Tibial artery (tissue), 4 donors: ENCODE results near the gene TPK1.

Experiments
- DNase-seq, 2 donors: peaks; one replicate each; pipeline ENCODE4 v3.0.0-alpha.2; 2019
- H3K27ac ChIP-seq, 2 donors: fragments of 200-600 bp; sonication (generic) in 1 of 2; 1 replicate in 1 of 2; 2 replicates in 1 of 2; pipeline ENCODE4 v1.5.1; 2018 to 2019; ENCODE audit warnings: mild to moderate bottlenecking in 1 of 2
- H3K27me3 ChIP-seq, 2 donors: fragments of 200-600 bp; sonication (generic) in 1 of 2; one replicate each; pipeline versions ENCODE4 v1.5.1 to v1.6.0; 2016 to 2019
- H3K36me3 ChIP-seq, 3 donors: fragments of 200-600 bp; sonication (generic) in 2 of 3; one replicate each; pipeline ENCODE4 v1.5.1; 2016 to 2019; ENCODE audit warnings: mild to moderate bottlenecking in 2 of 3
- H3K4me1 ChIP-seq, 4 donors: fragments of 200-600 bp; sonication (generic) in 2 of 4; 1 replicate in 3 of 4; 2 replicates in 1 of 4; pipeline ENCODE4 v1.5.1; 2016 to 2019
- H3K4me3 ChIP-seq, 2 donors: fragments of 200-600 bp; sonication (generic) in 1 of 2; 1 replicate in 1 of 2; 2 replicates in 1 of 2; pipeline ENCODE4 v1.5.1; 2018 to 2019; ENCODE audit warnings: mild to moderate bottlenecking in 2 of 2
- H3K9me3 ChIP-seq, 3 donors: fragments of 200-600 bp; sonication (generic) in 1 of 3; one replicate each; pipeline ENCODE4 v1.5.1; 2016 to 2019
- CTCF ChIP-seq, 2 experiments: fragments of 200-600 bp in 1 of 2; fragments of 450-650 bp in 1 of 2; IDR thresholded peaks; one replicate each; pipeline ENCODE4 v1.5.1; 2017 to 2019; ENCODE audit warnings: antibody characterized with exemption in 2 of 2, mild to moderate bottlenecking in 1 of 2, moderate library complexity in 1 of 2
- intact Hi-C: fragments of 100-400 bp; cut with DNase I; formaldehyde crosslinking; loops from one replicate; pipeline ENCODE4 v1.15.0; 2023; ENCODE audit warnings: low total_unique reads

TPK1 gene

GRCh38 chr7:144709066-144709465 is 126.8 kb downstream of the TPK1 start:
- Histone ChIP-seq H3K4me1 (no peaks in the 10 kb centered on the region), H3K9me3 (no peaks in the 10 kb centered on the region), H3K27me3 (no peaks in the 10 kb centered on the region), H3K36me3 (no peaks in the 10 kb centered on the region), H3K27ac (no peak overlapping the region), H3K4me3 (no peak overlapping the region)
- intact Hi-C loops: no loop called here
- no peak for TF ChIP-seq CTCF (IDR thresholded peaks at IDR 0.05)
- no peak for DNase-seq

GRCh38 chr7:144691240-144691639 is 144.6 kb downstream of the TPK1 start:
- no peaks in the 10 kb centered on the region for H3K36me3 ChIP-seq
- H3K4me1 ChIP-seq: no peaks in the 10 kb centered on the region
- no peak overlapping the region for H3K27ac ChIP-seq
- H3K4me3 ChIP-seq: no peak overlapping the region
- no peaks in the 10 kb centered on the region for H3K9me3 ChIP-seq
- intact Hi-C loops: no loop called here
- no peak for DNase-seq
- TF ChIP-seq CTCF (IDR thresholded peaks at IDR 0.05): no peak
- no peaks in the 10 kb centered on the region for H3K27me3 ChIP-seq

- H3K9me3 ChIP-seq: no peaks in the 10 kb centered on the region
- DNase-seq: no peak
- H3K27me3 ChIP-seq: no peaks in the 10 kb centered on the region
- H3K4me3 ChIP-seq: no peak overlapping the region
- H3K4me1 ChIP-seq: no peaks in the 10 kb centered on the region
- no peak overlapping the region for H3K27ac ChIP-seq
- TF ChIP-seq CTCF (IDR thresholded peaks at IDR 0.05): no peak
- intact Hi-C loops: no loop called here
- H3K36me3 ChIP-seq: no peaks in the 10 kb centered on the region
Measured at GRCh38 chr7:144682581-144683280, 153.1 kb downstream of the TPK1 start.

GRCh38 chr7:144676492-144676891 is 159.4 kb downstream of the TPK1 start:
- H3K27ac ChIP-seq: no peak overlapping the region
- TF ChIP-seq CTCF (IDR thresholded peaks at IDR 0.05): no peak
- no peak overlapping the region for H3K4me3 ChIP-seq
- no peaks in the 10 kb centered on the region for H3K9me3 ChIP-seq
- H3K27me3 ChIP-seq: no peaks in the 10 kb centered on the region
- intact Hi-C loops: no loop called here
- H3K4me1 ChIP-seq: no peaks in the 10 kb centered on the region
- DNase-seq: no peak
- no peaks in the 10 kb centered on the region for H3K36me3 ChIP-seq

GRCh38 chr7:144674550-144674949 is 161.3 kb downstream of the TPK1 start:
- H3K4me3 ChIP-seq: no peak overlapping the region
- H3K36me3 ChIP-seq: no peaks in the 10 kb centered on the region
- intact Hi-C loops: no loop called here
- no peaks in the 10 kb centered on the region for H3K9me3 ChIP-seq
- no peak for DNase-seq
- H3K4me1 ChIP-seq: no peaks in the 10 kb centered on the region
- no peak for TF ChIP-seq CTCF (IDR thresholded peaks at IDR 0.05)
- no peak overlapping the region for H3K27ac ChIP-seq
- H3K27me3 ChIP-seq: no peaks in the 10 kb centered on the region

- H3K36me3 ChIP-seq: no peaks in the 10 kb centered on the region
- no peaks in the 10 kb centered on the region for H3K9me3 ChIP-seq
- TF ChIP-seq CTCF (IDR thresholded peaks at IDR 0.05): no peak
- no peak overlapping the region for H3K4me3 ChIP-seq
- intact Hi-C loops: no loop called here
- H3K27ac ChIP-seq: no peak overlapping the region
- no peaks in the 10 kb centered on the region for H3K4me1 ChIP-seq
- H3K27me3 ChIP-seq: no peaks in the 10 kb centered on the region
- DNase-seq: no peak
Measured at GRCh38 chr7:144672869-144673268, 163.0 kb downstream of the TPK1 start.
